NCI-H2171 treated with DMSO at 0.1 percent for 48 hours (cell line): ENCODE results near the gene SHISAL1.

Experiments used
- DNase-seq: peaks from one replicate; lab custom pipeline; 2025; lab: John Stamatoyannopoulos, UW

Gene SHISAL1

GRCh38 chr22:44312766-44313165, at the start of gene SHISAL1:
TSS of gene SHISAL1 (minus strand) at chr22:44312951. CDS start at chr22:44300945, 12,006 bp downstream.
- DNase-seq, result no peak

GRCh38 chr22:44361391-44362126, 48.8 kb upstream of the SHISAL1 start:
- DNase-seq, result no peak

GRCh38 chr22:44360668-44361381, 48.1 kb upstream of the SHISAL1 start:
- DNase-seq, result no peak

GRCh38 chr22:44360306-44360667, 47.5 kb upstream of the SHISAL1 start:
- DNase-seq, result no peak

GRCh38 chr22:44359496-44360110, 46.9 kb upstream of the SHISAL1 start:
- no peak for DNase-seq

GRCh38 chr22:44358709-44359440, 46.1 kb upstream of the SHISAL1 start:
- peak; percentile 22 for DNase-seq

- DNase-seq, result peak; percentile 91
Measured at GRCh38 chr22:44357966-44358465, 45.3 kb upstream of the SHISAL1 start.

GRCh38 chr22:44357296-44357965, 44.7 kb upstream of the SHISAL1 start:
- no peak for DNase-seq

- no peak for DNase-seq
Measured at GRCh38 chr22:44355716-44356070, 42.9 kb upstream of the SHISAL1 start.

GRCh38 chr22:44354288-44354687, 41.5 kb upstream of the SHISAL1 start:
- no peak for DNase-seq

GRCh38 chr22:44353041-44353440, 40.3 kb upstream of the SHISAL1 start:
- no peak for DNase-seq

- DNase-seq, result no peak
Measured at GRCh38 chr22:44352378-44353035, 39.8 kb upstream of the SHISAL1 start.

GRCh38 chr22:44351685-44352377, 39.1 kb upstream of the SHISAL1 start:
- DNase-seq, result peak; percentile 97

- DNase-seq, result no peak
Measured at GRCh38 chr22:44351037-44351436, 38.3 kb upstream of the SHISAL1 start.

- no peak for DNase-seq
Measured at GRCh38 chr22:44349594-44349993, 36.8 kb upstream of the SHISAL1 start.

- no peak for DNase-seq
Measured at GRCh38 chr22:44348971-44349560, 36.3 kb upstream of the SHISAL1 start.

- peak; percentile 65 for DNase-seq
Measured at GRCh38 chr22:44347549-44347948, 34.8 kb upstream of the SHISAL1 start.

- peak; percentile 35 for DNase-seq
Measured at GRCh38 chr22:44347080-44347479, 34.3 kb upstream of the SHISAL1 start.

GRCh38 chr22:44345872-44346271, 33.1 kb upstream of the SHISAL1 start:
- peak; percentile 48 for DNase-seq

- DNase-seq, result peak; percentile 90
Measured at GRCh38 chr22:44344407-44344806, 31.7 kb upstream of the SHISAL1 start.
